Measurements from ENCODE around the gene KLF6.

Gene KLF6

GRCh38 chr10:3776796-3777571, 8.0 kb downstream of the KLF6 start:
- DNase-seq (ENCODE audit: low read depth, low spot score): no peak
- H3K27ac ChIP-seq: peak overlapping the region; percentile 100

GRCh38 chr10:3775696-3776551, 9.1 kb downstream of the KLF6 start:
- DNase-seq (ENCODE audit: low read depth, low spot score): no peak
- peak overlapping the region; percentile 100 for H3K27ac ChIP-seq

GRCh38 chr10:3774814-3775695, 10.0 kb downstream of the KLF6 start:
- H3K27ac ChIP-seq: peak overlapping the region; percentile 100
- no peak for DNase-seq (ENCODE audit: low read depth, low spot score)

- no peak for DNase-seq (ENCODE audit: low read depth, low spot score)
- peak overlapping the region; percentile 100 for H3K27ac ChIP-seq
Measured at GRCh38 chr10:3774018-3774813, 10.8 kb downstream of the KLF6 start.

GRCh38 chr10:3773460-3774017, 11.5 kb downstream of the KLF6 start:
- DNase-seq (ENCODE audit: low read depth, low spot score): no peak
- peak overlapping the region; percentile 100 for H3K27ac ChIP-seq

GRCh38 chr10:3772361-3773171, 12.4 kb downstream of the KLF6 start:
- no peak for DNase-seq (ENCODE audit: low read depth, low spot score)
- no peak overlapping the region for H3K27ac ChIP-seq

- no peak overlapping the region for H3K27ac ChIP-seq
- DNase-seq (ENCODE audit: low read depth, low spot score): no peak
Measured at GRCh38 chr10:3770611-3771110, 14.3 kb downstream of the KLF6 start.

- no peak for DNase-seq (ENCODE audit: low read depth, low spot score)
- no peak overlapping the region for H3K27ac ChIP-seq
Measured at GRCh38 chr10:3769556-3769955, 15.5 kb downstream of the KLF6 start.

GRCh38 chr10:3766046-3766756, 18.8 kb downstream of the KLF6 start:
- no peak for DNase-seq (ENCODE audit: low read depth, low spot score)
- peak overlapping the region; percentile 56 for H3K27ac ChIP-seq

GRCh38 chr10:3765146-3765545, 19.9 kb downstream of the KLF6 start:
- DNase-seq (ENCODE audit: low read depth, low spot score): no peak
- peak overlapping the region; percentile 97 for H3K27ac ChIP-seq

- peak overlapping the region; percentile 97 for H3K27ac ChIP-seq
- no peak for DNase-seq (ENCODE audit: low read depth, low spot score)
Measured at GRCh38 chr10:3764626-3765112, 20.3 kb downstream of the KLF6 start.

GRCh38 chr10:3763852-3764625, 21.0 kb downstream of the KLF6 start:
- H3K27ac ChIP-seq: peak overlapping the region; percentile 97
- DNase-seq (ENCODE audit: low read depth, low spot score): peak; percentile 98

GRCh38 chr10:3763035-3763456, 22.0 kb downstream of the KLF6 start:
- H3K27ac ChIP-seq: peak overlapping the region; percentile 97
- peak; percentile 99 for DNase-seq (ENCODE audit: low read depth, low spot score)

GRCh38 chr10:3762309-3762708, 22.7 kb downstream of the KLF6 start:
- peak overlapping the region; percentile 97 for H3K27ac ChIP-seq
- DNase-seq (ENCODE audit: low read depth, low spot score): no peak

- DNase-seq (ENCODE audit: low read depth, low spot score): no peak
- peak overlapping the region; percentile 97 for H3K27ac ChIP-seq
Measured at GRCh38 chr10:3761904-3762303, 23.1 kb downstream of the KLF6 start.

- H3K27ac ChIP-seq: peak overlapping the region; percentile 97
- no peak for DNase-seq (ENCODE audit: low read depth, low spot score)
Measured at GRCh38 chr10:3761021-3761686, 23.9 kb downstream of the KLF6 start.
